Activated T-cell treated with anti-CD3 and anti-CD28 coated beads, Interleukin-2, amount 50 U/mL, for 72 hours (primary cell): ENCODE data around the gene MRTFB. TPM values are rescaled to one million over a fixed set of nuclear protein-coding genes. Genes with fewer than 3 reads are reported as not detected.

Source experiments
- ATAC-seq, 2 donors: fragments of 150-1000 bp; cut with Tn5 transposase; replicated peaks in 1 of 2; 2 replicates each; pipeline ENCODE4 v1.10.0; 2021; ENCODE audit warnings: moderate library complexity in 2 of 2, mild to moderate bottlenecking in 1 of 2
- DNase-seq, 2 donors: peaks; one replicate each; pipeline ENCODE4 v3.0.0; 2021 to 2022; ENCODE audit warnings: mixed read lengths in 1 of 2
- H3K27ac Mint-ChIP-seq: one replicate; pipeline ENCODE4 v1.8.0; 2022; ENCODE audit warnings: mild to moderate bottlenecking, moderate library complexity, mixed read lengths
- H3K27me3 Mint-ChIP-seq: one replicate; pipeline ENCODE4 v1.8.0; 2022; ENCODE audit warnings: low read depth, mixed read lengths
- H3K36me3 Mint-ChIP-seq, 2 donors: one replicate each; pipeline ENCODE4 v1.8.0; 2022; ENCODE audit warnings: mixed read lengths in 2 of 2, mild to moderate bottlenecking in 1 of 2; ENCODE audit not compliant: insufficient read depth in 2 of 2
- H3K4me1 Mint-ChIP-seq: one replicate; pipeline ENCODE4 v1.8.0; 2022; ENCODE audit warnings: low read depth, mixed read lengths
- H3K4me3 Mint-ChIP-seq, 2 donors: one replicate each; pipeline ENCODE4 v1.8.0; 2022; ENCODE audit warnings: mild to moderate bottlenecking in 2 of 2, mixed read lengths in 2 of 2, moderate library complexity in 2 of 2
- H3K9me3 Mint-ChIP-seq, 2 donors: one replicate each; pipeline ENCODE4 v1.8.0; 2022; ENCODE audit warnings: mixed read lengths in 2 of 2
- total RNA-seq, 2 donors: library from RNA; stranded (reverse); gene quantifications; one replicate each; pipeline ENCODE4 v1.2.3, GENCODE V29; 2022

Gene MRTFB
- total RNA-seq, 2 donors from 2014 or later = 22.5 to 27.1 TPM

DNA sequence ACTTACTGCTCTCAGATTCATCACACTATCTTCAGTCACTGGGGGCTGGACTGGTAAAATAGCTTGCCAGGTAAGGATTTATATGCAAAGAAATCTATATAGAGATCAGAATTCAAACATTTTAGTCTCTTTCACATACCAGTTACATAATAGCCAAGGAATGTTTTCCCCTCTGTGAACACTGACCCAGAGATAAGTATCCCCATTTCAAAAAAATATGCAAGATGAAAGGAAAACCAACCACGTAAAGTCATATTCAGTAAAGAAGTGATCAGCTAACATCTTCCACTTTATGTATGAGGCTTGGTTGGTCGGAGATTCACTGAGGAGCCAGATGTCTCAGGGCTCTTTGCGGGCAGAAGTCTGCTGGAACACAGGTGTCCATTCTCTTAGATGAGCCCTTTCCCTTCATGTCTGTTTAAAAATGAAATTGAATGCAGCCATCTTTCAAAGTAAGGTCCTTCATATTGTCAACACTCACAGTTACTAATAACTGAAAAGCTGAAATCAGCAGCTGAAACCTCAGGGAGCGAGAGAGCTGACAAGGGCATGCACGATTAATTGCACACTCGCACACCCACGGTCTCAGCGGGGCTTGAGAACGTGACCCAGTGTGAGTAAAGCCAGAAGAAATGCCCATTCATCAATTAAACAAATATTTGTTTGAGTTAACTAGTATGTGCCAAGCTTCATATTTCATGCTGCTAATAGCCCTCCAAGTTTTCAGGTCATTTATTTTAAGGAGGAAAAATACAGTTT is 161.2 kb downstream of the MRTFB start:
- no peak overlapping the region for H3K27ac Mint-ChIP-seq
- no peaks in the 10 kb centered on the region for H3K9me3 Mint-ChIP-seq
- no peak overlapping the region for H3K4me3 Mint-ChIP-seq

DNA sequence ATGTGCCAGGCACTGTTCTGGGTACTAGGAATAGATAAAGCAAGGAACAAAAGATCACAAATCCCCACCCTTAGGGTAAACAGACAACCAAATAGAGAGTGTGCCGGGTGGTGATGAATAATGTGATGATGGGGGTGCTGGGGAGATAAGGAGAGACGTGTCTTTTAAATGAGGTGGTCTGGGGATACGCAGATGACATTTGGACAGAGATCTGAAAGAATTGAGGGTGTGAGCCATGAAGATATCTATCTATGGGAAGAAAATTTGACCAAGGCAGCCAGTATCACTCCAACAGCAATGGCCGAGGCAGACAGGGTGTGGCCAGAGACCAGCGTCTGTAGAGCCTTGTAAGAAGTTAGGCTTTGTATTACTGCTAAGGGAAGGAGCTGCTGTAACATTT is 165.3 kb downstream of the MRTFB start:
- peaks cover 2 to 5% of the 10 kb centered on the region in 2 donors for H3K36me3 Mint-ChIP-seq
- DNase-seq (no peak), ATAC-seq (no peak)
- no peaks in the 10 kb centered on the region for H3K9me3 Mint-ChIP-seq
- H3K4me3 Mint-ChIP-seq = no peak overlapping the region
- no peaks in the 10 kb centered on the region for H3K27me3 Mint-ChIP-seq
- no peak overlapping the region for H3K27ac Mint-ChIP-seq
- H3K4me1 Mint-ChIP-seq = no peaks in the 10 kb centered on the region

More for the DNA sequence above, 161.2 kb downstream of the MRTFB start:
- DNase-seq = no peak
- H3K27me3 Mint-ChIP-seq = no peaks in the 10 kb centered on the region
- ATAC-seq = no peak
- peaks cover 0 to 3% of the 10 kb centered on the region in 2 donors for H3K36me3 Mint-ChIP-seq
- no peaks in the 10 kb centered on the region for H3K4me1 Mint-ChIP-seq

- H3K27ac Mint-ChIP-seq = no peak overlapping the region
- no peak overlapping the region for H3K4me3 Mint-ChIP-seq
- no peaks in the 10 kb centered on the region for H3K27me3 Mint-ChIP-seq
- H3K9me3 Mint-ChIP-seq = no peaks in the 10 kb centered on the region
- ATAC-seq (no peak), DNase-seq (no peak)
- H3K4me1 Mint-ChIP-seq = peaks cover 5% of the 10 kb centered on the region
- H3K36me3 Mint-ChIP-seq = peaks cover 2 to 5% of the 10 kb centered on the region in 2 donors
Measured at GRCh38 chr16:14238756-14239155, 167.6 kb downstream of the MRTFB start.

DNA sequence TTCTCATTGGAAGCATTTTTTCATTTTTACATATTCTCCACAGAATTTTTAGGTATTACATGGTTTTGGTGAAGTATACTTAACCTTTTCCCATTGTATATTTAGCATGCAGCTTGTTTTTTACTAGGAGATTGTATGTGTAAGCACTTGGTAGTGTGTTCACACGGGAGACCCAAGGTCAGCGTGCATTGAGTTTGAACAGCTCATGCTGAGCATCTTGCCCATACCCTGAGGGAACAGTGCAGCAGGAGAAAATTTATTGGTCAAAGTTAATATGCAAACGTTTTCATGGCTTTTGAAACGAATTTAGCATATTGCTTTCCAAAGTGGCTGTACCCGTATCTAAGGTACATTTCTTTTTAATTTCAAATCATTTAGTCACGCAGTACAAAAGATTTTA is 168.7 kb downstream of the MRTFB start:
- Mint-ChIP-seq H3K27ac (no peak overlapping the region), H3K9me3 (no peaks in the 10 kb centered on the region), H3K4me1 (peaks cover 15% of the 10 kb centered on the region), H3K27me3 (no peaks in the 10 kb centered on the region), H3K36me3 (peaks cover 2 to 6% of the 10 kb centered on the region in 2 donors), H3K4me3 (no peak overlapping the region)
- ATAC-seq (no peak), DNase-seq (no peak)

DNA sequence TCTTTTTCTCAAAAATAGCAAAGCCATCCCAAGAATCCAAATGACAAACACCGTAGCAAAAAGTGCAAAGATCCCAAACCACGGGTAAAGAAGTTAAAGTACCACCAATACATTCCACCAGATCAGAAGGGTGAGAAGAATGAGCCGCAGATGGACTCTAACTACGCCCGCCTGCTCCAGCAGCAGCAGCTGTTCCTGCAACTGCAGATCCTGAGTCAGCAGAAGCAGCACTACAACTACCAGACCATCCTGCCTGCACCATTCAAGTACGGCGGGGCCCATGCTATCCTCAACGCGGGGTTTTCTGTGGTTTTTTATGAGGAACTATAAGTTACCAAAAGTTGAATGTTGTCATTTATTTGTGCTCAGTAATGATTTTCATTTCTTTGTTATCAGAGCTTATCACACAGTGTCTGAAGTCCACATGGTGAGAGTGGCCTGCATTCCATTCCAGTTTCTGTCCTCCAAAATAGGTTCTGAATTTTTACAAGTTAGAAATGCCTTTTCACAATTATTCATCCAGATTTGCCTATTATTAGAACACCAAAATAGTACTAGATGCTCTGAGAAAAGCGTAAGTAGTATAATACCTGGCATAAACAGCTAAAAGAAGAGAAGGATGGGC is 169.2 kb downstream of the MRTFB start:
- DNase-seq = no peak
- no peaks in the 10 kb centered on the region for H3K9me3 Mint-ChIP-seq
- H3K4me3 Mint-ChIP-seq = no peak overlapping the region
- peaks cover 21% of the 10 kb centered on the region for H3K4me1 Mint-ChIP-seq
- ATAC-seq = no peak
- no peaks in the 10 kb centered on the region for H3K27me3 Mint-ChIP-seq
- peaks cover 2 to 6% of the 10 kb centered on the region in 2 donors for H3K36me3 Mint-ChIP-seq
- peak overlapping the region; percentile 11 for H3K27ac Mint-ChIP-seq

- peaks cover 25% of the 10 kb centered on the region for H3K4me1 Mint-ChIP-seq
- DNase-seq = no peak
- H3K36me3 Mint-ChIP-seq = peaks cover 2 to 6% of the 10 kb centered on the region in 2 donors
- peak overlapping the region; percentile 11 for H3K27ac Mint-ChIP-seq
- H3K4me3 Mint-ChIP-seq = no peak overlapping the region
- no peaks in the 10 kb centered on the region for H3K27me3 Mint-ChIP-seq
- H3K9me3 Mint-ChIP-seq = no peaks in the 10 kb centered on the region
- no peak for ATAC-seq
Measured at GRCh38 chr16:14240964-14241363, 169.8 kb downstream of the MRTFB start.

- Mint-ChIP-seq H3K9me3 (no peaks in the 10 kb centered on the region), H3K36me3 (peaks cover 2 to 6% of the 10 kb centered on the region in 2 donors), H3K27me3 (no peaks in the 10 kb centered on the region), H3K4me3 (no peak overlapping the region), H3K27ac (no peak overlapping the region), H3K4me1 (peaks cover 28% of the 10 kb centered on the region)
- DNase-seq = no peak
- no peak for ATAC-seq
Measured at GRCh38 chr16:14241631-14242030, 170.5 kb downstream of the MRTFB start.

- DNase-seq (no peak), ATAC-seq (no peak)
- H3K27ac Mint-ChIP-seq = peak overlapping the region; percentile 61
- no peaks in the 10 kb centered on the region for H3K9me3 Mint-ChIP-seq
- H3K4me1 Mint-ChIP-seq = peaks cover 28% of the 10 kb centered on the region
- no peaks in the 10 kb centered on the region for H3K27me3 Mint-ChIP-seq
- peaks cover 2 to 6% of the 10 kb centered on the region in 2 donors for H3K36me3 Mint-ChIP-seq
- H3K4me3 Mint-ChIP-seq = no peak overlapping the region
Measured at GRCh38 chr16:14242769-14243168, 171.7 kb downstream of the MRTFB start.

- ATAC-seq (peak; percentile 89 to 90), DNase-seq (peak; percentile 2 to 39)
Measured at GRCh38 chr16:14244196-14245010, 173.3 kb downstream of the MRTFB start.

GRCh38 chr16:14248791-14249190 is 177.7 kb downstream of the MRTFB start:
- DNase-seq = no peak
- Mint-ChIP-seq H3K27ac (no peak overlapping the region), H3K4me3 (no peak overlapping the region), H3K36me3 (peaks cover 0 to 10% of the 10 kb centered on the region in 2 donors), H3K27me3 (no peaks in the 10 kb centered on the region), H3K4me1 (peaks cover 22% of the 10 kb centered on the region), H3K9me3 (no peaks in the 10 kb centered on the region)
- no peak for ATAC-seq

More at GRCh38 chr16:14244196-14245010, 173.3 kb downstream of the MRTFB start:
- H3K27ac Mint-ChIP-seq = peak overlapping the region; percentile 98
- no peak overlapping the region for H3K4me3 Mint-ChIP-seq
- no peaks in the 10 kb centered on the region for H3K9me3 Mint-ChIP-seq
- peaks cover 28% of the 10 kb centered on the region for H3K4me1 Mint-ChIP-seq
- H3K27me3 Mint-ChIP-seq = no peaks in the 10 kb centered on the region
- H3K36me3 Mint-ChIP-seq = peaks cover 2 to 6% of the 10 kb centered on the region in 2 donors

GRCh38 chr16:14249291-14250032 is 178.3 kb downstream of the MRTFB start:
- Mint-ChIP-seq H3K9me3 (no peaks in the 10 kb centered on the region), H3K36me3 (peaks cover 0 to 8% of the 10 kb centered on the region in 2 donors), H3K4me3 (no peak overlapping the region), H3K4me1 (peaks cover 16% of the 10 kb centered on the region), H3K27me3 (no peaks in the 10 kb centered on the region), H3K27ac (peak overlapping the region; percentile 86)
- DNase-seq (peak; percentile 33 to 46), ATAC-seq (no peak)

GRCh38 chr16:14251419-14251818 is 180.3 kb downstream of the MRTFB start:
- H3K9me3 Mint-ChIP-seq = no peaks in the 10 kb centered on the region
- H3K4me1 Mint-ChIP-seq = no peaks in the 10 kb centered on the region
- ATAC-seq (no peak), DNase-seq (no peak)
- H3K4me3 Mint-ChIP-seq = no peak overlapping the region
- no peak overlapping the region for H3K27ac Mint-ChIP-seq
- H3K27me3 Mint-ChIP-seq = no peaks in the 10 kb centered on the region
- H3K36me3 Mint-ChIP-seq = peaks cover 2 to 8% of the 10 kb centered on the region in 2 donors
